Measurements from ENCODE around the gene MXD3.
"Not testable (repeated sequence)": the region's sequence is repeated elsewhere in the genome, so short reads cannot be mapped to it uniquely, and the experiment has no call there.

Gene MXD3, protein sequence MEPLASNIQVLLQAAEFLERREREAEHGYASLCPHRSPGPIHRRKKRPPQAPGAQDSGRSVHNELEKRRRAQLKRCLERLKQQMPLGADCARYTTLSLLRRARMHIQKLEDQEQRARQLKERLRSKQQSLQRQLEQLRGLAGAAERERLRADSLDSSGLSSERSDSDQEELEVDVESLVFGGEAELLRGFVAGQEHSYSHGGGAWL

DNA sequence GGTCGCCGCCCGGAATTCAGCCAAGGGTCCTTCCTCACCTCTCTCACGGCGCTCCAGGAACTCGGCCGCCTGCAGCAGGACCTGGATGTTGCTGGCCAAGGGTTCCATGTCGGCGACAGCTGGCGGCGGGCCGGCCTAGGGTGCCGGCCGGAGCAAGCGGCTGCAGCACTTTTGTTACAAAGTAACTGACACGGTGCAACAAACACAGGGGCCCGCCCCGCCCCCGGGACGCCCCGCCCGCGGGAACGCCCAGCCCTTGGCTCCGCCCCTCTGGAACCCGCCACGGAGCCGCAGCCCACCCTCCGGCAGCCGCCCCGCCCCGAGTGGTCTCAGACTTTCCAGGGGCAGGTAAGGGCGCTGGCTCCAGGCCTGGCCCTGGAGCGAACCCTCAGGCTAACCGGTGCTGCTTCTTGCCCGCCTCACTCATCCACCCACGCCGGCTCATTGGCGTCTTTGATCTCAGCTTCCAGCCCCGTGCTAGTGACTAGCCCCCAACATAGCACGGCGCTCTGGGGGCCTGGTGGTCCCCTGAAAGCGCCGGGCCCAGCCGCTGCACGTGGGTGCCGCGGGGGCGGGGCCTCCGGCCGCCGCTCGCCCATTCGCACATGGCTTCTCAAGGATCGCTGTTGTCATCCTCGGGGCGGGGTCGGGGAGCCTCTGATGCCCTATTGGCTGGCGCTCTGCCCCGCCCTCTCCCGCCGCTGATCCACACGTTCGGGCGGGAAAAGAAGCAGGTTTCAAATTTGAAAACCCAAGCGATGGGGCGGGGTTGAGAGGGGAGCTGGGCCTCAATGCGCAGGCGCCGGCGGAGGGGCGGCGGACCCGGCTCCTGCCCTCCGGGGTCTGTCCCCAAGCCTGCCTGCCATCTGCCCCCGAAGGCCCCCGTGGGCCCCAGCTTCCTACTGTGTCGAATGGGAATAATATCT is at the start of gene MXD3:
Gene MXD3 (minus strand): TSS at position 176 of the 926 bp plus-strand sequence. CDS start 68 bp downstream, at position 108.
- peak; percentile 97 for DNase-seq (ENCODE audit: low spot score)

- DNase-seq (ENCODE audit: low spot score), result not testable (repeated sequence)
These were observed 49.0 kb upstream of the MXD3 start for GRCh38 chr5:177360740-177361139.

GRCh38 chr5:177359860-177360259 is 48.2 kb upstream of the MXD3 start:
- no peak for DNase-seq (ENCODE audit: low spot score)

GRCh38 chr5:177359451-177359851 is 47.8 kb upstream of the MXD3 start:
- no peak for DNase-seq (ENCODE audit: low spot score)

- peak; percentile 27 for DNase-seq (ENCODE audit: low spot score)
These were observed 46.7 kb upstream of the MXD3 start for GRCh38 chr5:177358370-177358819.

GRCh38 chr5:177357459-177358351 is 46.0 kb upstream of the MXD3 start, which contains the start of gene RGS14:
Gene RGS14 (plus strand): TSS chr5:177357924. CDS start chr5:177358025, 101 bp downstream.
- peak; percentile 86 for DNase-seq (ENCODE audit: low spot score)

GRCh38 chr5:177357146-177357458 is 45.4 kb upstream of the MXD3 start:
- DNase-seq (ENCODE audit: low spot score), result no peak

DNA sequence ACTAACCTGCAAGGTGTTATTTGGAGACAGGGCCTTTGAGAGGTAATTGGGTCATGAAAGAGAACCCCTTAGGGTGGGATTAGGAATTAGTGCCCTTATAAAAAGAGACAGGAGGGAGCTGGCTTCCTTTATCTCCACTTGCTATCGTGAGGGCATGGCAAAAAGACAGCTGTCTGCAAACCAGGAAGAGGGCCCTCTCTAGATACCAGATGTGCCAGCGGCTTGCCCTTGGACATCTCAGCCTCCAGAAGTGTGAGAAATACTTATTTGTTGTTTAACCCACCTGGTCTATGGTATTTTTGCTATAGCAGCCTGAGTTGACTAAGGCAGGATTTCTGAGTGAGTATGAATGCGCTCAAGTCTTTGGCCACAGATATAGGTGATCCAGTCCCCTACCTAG is 45.0 kb upstream of the MXD3 start:
- DNase-seq (ENCODE audit: low spot score), result no peak

DNA sequence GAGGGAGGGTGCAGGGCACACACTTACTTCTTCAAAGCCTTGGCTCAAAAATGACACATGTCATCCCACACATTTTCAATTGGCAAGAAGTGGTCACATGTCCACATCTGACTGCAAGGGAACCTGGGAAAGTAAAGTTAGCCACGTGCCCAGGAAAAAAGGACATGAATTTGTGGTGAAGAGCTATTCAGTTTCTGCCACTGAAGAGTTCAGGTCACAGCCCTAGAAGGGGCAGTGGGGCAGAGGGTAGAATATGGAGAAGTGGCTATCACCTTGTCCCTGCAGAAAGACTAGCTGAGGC is 44.1 kb upstream of the MXD3 start:
- no peak for DNase-seq (ENCODE audit: low spot score)

GRCh38 chr5:177355162-177355867 is 43.6 kb upstream of the MXD3 start:
- no peak for DNase-seq (ENCODE audit: low spot score)

DNA sequence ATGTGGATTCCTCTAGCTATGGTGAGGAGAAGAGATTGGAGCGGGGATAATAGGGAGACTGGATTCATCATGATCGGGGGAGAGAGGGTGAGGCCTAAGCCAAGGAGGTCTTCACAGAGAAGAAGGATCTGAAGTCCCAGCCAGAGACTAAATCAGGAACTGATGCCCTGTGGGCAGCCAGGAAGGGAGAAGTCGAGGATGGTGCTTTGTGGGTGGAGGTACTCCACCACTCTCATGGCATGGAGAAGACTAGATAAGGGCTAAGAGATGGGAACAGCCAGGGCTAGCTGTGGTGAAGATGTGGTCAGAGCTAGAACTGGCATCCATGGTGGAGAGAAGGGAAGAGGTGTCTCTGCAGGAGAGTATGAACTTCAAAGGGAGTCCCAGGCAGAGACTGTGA is 43.0 kb upstream of the MXD3 start:
- DNase-seq (ENCODE audit: low spot score), result no peak

DNA sequence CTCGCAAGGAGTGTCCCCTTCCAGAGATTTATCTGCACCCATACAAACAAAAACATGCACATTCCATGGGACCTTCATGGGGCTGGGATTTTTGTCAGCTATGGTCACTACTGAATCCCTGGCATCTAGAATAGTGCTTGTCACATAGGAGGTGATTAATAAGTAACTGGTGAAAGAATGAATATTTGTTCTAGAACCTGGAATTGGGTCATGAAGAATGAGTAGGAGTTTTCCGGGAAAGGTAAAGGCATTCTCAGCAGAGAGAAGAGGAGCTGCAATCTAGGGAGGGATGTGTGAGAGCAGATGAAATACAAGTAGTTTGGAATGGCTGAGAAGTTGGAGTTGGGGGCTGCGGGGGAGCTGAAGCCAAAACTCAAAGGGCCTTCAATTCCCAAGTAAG is 42.6 kb upstream of the MXD3 start:
- no peak for DNase-seq (ENCODE audit: low spot score)

DNA sequence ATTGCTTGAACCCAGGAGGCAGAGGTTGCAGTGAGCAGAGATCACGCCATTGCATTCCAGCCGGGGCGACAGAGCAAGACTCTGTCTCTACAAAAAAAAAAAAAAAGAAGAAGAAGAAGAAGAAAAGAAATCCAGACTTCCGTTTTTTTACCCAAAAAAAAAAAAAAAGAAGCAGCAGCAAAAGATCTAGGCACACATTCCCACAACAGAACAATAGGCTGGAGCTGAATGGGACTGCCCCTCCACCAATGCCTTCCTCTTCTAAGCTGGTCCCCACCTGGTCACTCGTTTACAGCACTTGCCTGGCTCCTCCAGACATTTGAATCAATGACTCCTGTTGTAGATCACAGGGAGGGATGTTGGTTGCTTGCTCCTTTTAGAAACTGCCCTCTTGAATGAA is 41.4 kb upstream of the MXD3 start:
- DNase-seq (ENCODE audit: low spot score), result no peak

DNA sequence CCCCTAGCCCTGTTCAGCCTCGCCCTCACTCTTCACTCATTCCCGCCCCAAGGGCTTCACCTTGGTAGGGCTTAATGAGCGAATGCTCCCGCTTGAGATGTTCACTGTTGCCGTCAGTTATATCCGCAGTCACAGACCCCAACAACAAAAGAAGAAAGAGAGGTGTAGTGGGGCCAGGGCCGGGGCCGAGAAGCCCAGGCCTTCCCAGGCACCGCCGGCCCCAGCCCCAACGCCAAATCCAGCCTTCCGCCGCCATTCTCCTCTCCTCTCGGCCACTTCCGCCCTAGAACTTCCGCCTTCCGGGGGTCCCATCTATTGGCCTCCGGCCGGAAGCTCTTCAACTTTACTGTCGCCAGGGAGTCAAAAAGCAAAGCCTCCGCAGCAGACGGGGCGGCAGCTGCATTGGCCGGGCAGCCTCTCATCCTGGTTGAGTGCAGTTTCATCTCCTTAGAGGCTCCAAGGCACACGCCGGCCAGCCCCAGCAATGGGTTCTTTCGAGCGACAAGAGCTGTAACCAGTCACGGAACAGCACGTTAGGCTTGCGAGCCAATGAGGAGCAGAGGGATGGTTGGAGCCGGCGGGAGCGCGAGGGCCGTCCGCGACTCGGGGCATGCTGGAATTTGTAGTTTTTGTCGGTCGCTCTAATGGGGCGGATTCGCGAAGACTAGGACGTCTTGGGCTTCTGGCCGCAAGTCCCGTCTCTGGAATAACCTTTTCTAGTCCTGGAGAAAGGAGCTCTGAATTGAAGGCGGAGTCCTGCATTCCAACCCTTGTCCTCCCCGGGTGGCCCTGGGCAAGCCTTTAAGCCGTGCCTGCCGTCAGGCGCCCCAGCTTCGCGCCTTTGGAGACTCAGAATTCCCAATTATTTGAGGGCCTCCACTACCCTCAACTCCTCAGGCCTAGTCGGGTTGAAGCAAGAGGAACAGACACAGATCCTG is 40.0 kb upstream of the MXD3 start, which contains the start of gene LMAN2:
Gene LMAN2 (minus strand): TSS at position 277 of the 938 bp plus-strand sequence. CDS start 21 bp downstream, at position 256.
- DNase-seq (ENCODE audit: low spot score), result peak; percentile 95

DNA sequence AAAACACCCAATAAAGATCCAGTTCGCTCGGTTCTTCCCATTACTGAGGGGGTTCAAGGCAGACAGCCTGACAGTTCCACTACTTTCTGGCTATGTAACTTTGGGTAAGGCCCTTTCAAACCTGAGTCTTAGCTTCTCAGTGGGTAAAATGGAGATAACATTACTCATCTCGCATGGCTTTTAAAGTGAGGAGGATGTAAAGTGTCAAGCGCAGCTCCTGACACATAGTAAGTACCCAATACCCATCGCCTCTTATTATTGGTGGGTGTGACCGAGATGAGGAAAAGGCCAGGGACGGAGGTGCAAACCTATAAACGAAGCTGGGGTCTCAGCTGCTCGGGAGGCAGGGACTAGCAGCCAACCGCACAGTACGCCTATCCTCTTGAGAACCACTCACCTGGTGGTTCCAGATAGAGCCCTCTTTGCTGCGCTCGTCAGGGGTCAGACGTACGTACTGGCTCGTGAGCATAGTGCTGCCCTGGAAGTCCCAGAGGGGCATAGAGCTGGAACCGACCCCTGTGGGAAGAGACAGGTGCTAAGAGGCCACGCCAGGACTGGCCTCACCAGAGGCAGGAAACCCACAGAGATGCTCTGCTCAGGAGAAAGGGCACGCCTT is 39.2 kb upstream of the MXD3 start:
- DNase-seq (ENCODE audit: low spot score), result no peak

DNA sequence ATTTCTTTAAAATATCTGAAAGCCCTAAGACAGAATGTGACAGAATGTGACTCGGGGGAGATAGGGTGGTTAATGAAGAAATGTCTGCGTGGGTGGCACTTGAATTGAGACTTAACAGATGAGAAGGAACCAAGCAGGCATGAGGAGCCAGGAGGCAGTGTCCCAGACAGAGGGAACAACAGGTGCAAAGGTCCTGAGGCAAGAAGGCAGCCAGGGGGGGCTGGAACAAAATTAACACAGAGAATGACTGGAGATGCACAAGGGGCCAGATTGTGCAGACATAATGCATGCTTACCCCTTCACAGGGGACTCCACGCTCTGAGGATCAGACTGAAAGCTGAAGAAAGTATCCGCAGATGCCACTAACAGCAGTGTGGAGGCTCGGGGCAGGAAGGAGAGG is 38.1 kb upstream of the MXD3 start:
- DNase-seq (ENCODE audit: low spot score), result no peak

DNA sequence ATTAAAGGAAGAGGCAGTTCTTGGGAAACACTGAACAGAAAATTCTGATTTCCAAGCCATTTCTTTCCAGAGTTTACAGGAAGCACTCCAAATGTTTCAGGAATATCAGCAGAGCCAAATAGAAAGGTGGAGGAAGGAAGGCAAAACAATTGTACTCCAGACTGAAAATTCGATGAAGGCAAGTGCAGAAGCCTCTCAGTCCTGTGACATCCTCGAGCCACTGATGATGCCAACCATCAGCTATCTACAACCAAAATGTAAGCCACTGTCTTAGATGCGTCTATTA is 37.6 kb upstream of the MXD3 start:
- DNase-seq (ENCODE audit: low spot score), result no peak

DNA sequence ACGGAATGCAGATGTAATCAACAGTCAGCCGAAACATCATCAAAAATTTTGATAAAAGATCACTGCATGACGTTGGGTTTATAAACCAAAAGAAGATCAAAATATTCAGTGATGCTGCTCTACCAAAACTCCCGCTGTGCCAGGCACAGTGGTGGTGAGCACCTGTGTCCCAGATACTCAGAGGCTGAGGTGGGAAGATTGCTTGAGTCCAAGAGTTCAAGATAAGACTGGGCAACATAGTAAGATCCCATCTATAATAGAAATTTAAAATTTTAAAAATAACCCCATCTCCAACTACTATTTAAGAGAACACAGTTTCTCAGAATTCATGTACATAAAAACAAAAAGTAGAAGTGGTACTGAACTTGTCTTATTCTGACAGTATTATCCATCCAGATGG is 36.0 kb upstream of the MXD3 start:
- DNase-seq (ENCODE audit: low spot score), result no peak

- no peak for DNase-seq (ENCODE audit: low spot score)
These were observed 35.1 kb upstream of the MXD3 start for GRCh38 chr5:177346820-177347219.

GRCh38 chr5:177344891-177345290 is 33.2 kb upstream of the MXD3 start:
- no peak for DNase-seq (ENCODE audit: low spot score)

All from hematopoietic multipotent progenitor cell treated with erythropoietin and hydrocortisone succinate and interleukin-3 and kit ligand, for 15 days (in vitro differentiated cells).